HepG2 (cell line): Measurements from ENCODE around the gene RAB36. TPM values are rescaled to one million over a fixed set of nuclear protein-coding genes. Genes with fewer than 3 reads are reported as not detected.
A peak's percentile ranks its signal among the peaks of the same experiment; 100 is the strongest.

Source experiments
- IRF2 ChIP-seq: IDR thresholded peaks from 2 replicates; pipeline ENCODE4 v1.6.1; 2018; ENCODE audit warnings: missing genetic modification reagents, missing compliant biosample characterization
- KLF11 ChIP-seq: IDR thresholded peaks from 2 replicates; pipeline ENCODE4 v1.6.1; 2016; ENCODE audit warnings: missing compliant biosample characterization
- MAX ChIP-seq: IDR thresholded peaks from 2 replicates; pipeline ENCODE4 v1.6.1; 2012; ENCODE audit warnings: inconsistent platforms
- MLX ChIP-seq: IDR thresholded peaks from 2 replicates; pipeline ENCODE4 v1.6.1; 2016
- MYC ChIP-seq: sonication (generic); formaldehyde crosslinking; IDR thresholded peaks from 2 replicates; pipeline ENCODE4 v1.9.0; 2021; ENCODE audit warnings: missing genetic modification reagents, borderline replicate concordance
- NFE2 ChIP-seq: sonication (generic); formaldehyde crosslinking; IDR thresholded peaks from 2 replicates; pipeline ENCODE4 v1.4.0; 2020; ENCODE audit warnings: missing genetic modification reagents
- NFRKB ChIP-seq: fragments of 450-650 bp; IDR thresholded peaks from 2 replicates; pipeline ENCODE4 v1.6.1; 2017
- PHF5A ChIP-seq: IDR thresholded peaks from one replicate; pipeline ENCODE4 v1.6.1; 2018; ENCODE audit warnings: low read depth, missing genetic modification reagents; ENCODE audit not compliant: unreplicated experiment
- PTBP1 ChIP-seq: fragments of 200-400 bp; formaldehyde crosslinking; IDR thresholded peaks from 2 replicates; pipeline ENCODE4 v1.6.1; 2018; ENCODE audit warnings: low read length, low read depth; ENCODE audit not compliant: poor library complexity, severe bottlenecking
- RBFOX2 ChIP-seq: fragments of 200-400 bp; formaldehyde crosslinking; IDR thresholded peaks from 2 replicates; pipeline ENCODE4 v1.6.1; 2017; ENCODE audit warnings: low read depth, mild to moderate bottlenecking, low read length
- ZNF20 ChIP-seq: sonication (generic); formaldehyde crosslinking; IDR thresholded peaks from 2 replicates; pipeline ENCODE4 v1.4.0; 2020; ENCODE audit warnings: mild to moderate bottlenecking, moderate library complexity, missing genetic modification reagents
- ZNF446 ChIP-seq: sonication (generic); formaldehyde crosslinking; IDR thresholded peaks from 2 replicates; pipeline ENCODE4 v1.5.0; 2020; ENCODE audit warnings: mild to moderate bottlenecking, missing genetic modification reagents
- ZNF496 ChIP-seq: sonication (generic); formaldehyde crosslinking; IDR thresholded peaks from 2 replicates; pipeline ENCODE4 v1.8.1; 2023; ENCODE audit warnings: mild to moderate bottlenecking, moderate library complexity, missing genetic modification reagents; ENCODE audit not compliant: insufficient replicate concordance
- ZNF546 ChIP-seq: sonication (generic); formaldehyde crosslinking; conservative IDR thresholded peaks from 2 replicates; pipeline ENCODE4 v1.8.1; 2023; ENCODE audit warnings: mild to moderate bottlenecking, missing genetic modification reagents
- ZNF777 ChIP-seq: sonication (generic); formaldehyde crosslinking; IDR thresholded peaks from 2 replicates; pipeline ENCODE4 v1.4.0; 2020; ENCODE audit warnings: missing genetic modification reagents
- ZZZ3 ChIP-seq: sonication (generic); formaldehyde crosslinking; IDR thresholded peaks from 2 replicates; pipeline ENCODE4 v1.4.0; 2020; ENCODE audit warnings: missing genetic modification reagents, mild to moderate bottlenecking, borderline replicate concordance
- polyA plus RNA-seq, 8 experiments: library from polyadenylated mRNA; depleted of rRNA in 3 of 8; stranded (reverse) in 7 of 8; unstranded in 1 of 8; fragments of >200 nt; fragmentation: Illumina TruSeq in 4 of 8; extraction: Trizol in 4 of 8; gene quantifications; 2 replicates each; pipeline versions ENCODE4 v1.2.1 to v1.2.3, GENCODE V29; 2011 to 2016; ENCODE audit warnings: low read depth in 4 of 8, missing spikeins in 1 of 8, mixed read lengths in 1 of 8; ENCODE audit not compliant: insufficient read depth in 1 of 8
- total RNA-seq, 5 experiments: library from RNA; depleted of rRNA; stranded (reverse); fragments of >200 nt; fragmentation: Illumina TruSeq; extraction: Trizol; gene quantifications; 2 replicates each; pipeline ENCODE4 v1.2.3, GENCODE V29; 2016; ENCODE audit warnings: low read depth in 1 of 5
- TF ChIP-seq, protein P1 (sequence below): sonication (generic); formaldehyde crosslinking; conservative IDR thresholded peaks from 2 replicates; pipeline ENCODE4 v1.8.0; 2022; ENCODE audit warnings: low read depth, missing genetic modification reagents
- TF ChIP-seq, protein P2 (sequence below): sonication (generic); formaldehyde crosslinking; IDR thresholded peaks from 2 replicates; pipeline ENCODE4 v1.5.1; 2020; ENCODE audit warnings: missing genetic modification reagents, mild to moderate bottlenecking, borderline replicate concordance
- TF ChIP-seq, protein P3 (sequence below): sonication (generic); formaldehyde crosslinking; IDR thresholded peaks from 2 replicates; pipeline ENCODE4 v1.4.0; 2020; ENCODE audit warnings: missing genetic modification reagents

Gene RAB36
- total and polyA plus RNA-seq, 2 of the 13 experiments (the other 11 are each of a cell fraction or from before 2014, with no cell fraction given): 0.24 to 0.86 TPM

GRCh38 chr22:23180893-23181720, 35.8 kb downstream of the RAB36 start (continued):
- no peak for TF ChIP-seq ZNF496 (CRISPR knock-in tag)
- TF ChIP-seq ZZZ3 (CRISPR knock-in tag): no peak
- TF ChIP-seq, protein P1, sequence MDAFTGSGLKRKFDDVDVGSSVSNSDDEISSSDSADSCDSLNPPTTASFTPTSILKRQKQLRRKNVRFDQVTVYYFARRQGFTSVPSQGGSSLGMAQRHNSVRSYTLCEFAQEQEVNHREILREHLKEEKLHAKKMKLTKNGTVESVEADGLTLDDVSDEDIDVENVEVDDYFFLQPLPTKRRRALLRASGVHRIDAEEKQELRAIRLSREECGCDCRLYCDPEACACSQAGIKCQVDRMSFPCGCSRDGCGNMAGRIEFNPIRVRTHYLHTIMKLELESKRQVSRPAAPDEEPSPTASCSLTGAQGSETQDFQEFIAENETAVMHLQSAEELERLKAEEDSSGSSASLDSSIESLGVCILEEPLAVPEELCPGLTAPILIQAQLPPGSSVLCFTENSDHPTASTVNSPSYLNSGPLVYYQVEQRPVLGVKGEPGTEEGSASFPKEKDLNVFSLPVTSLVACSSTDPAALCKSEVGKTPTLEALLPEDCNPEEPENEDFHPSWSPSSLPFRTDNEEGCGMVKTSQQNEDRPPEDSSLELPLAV (CRISPR knock-in tag): no peak
- TF ChIP-seq MAX: peak; percentile 65
- TF ChIP-seq NFE2: no peak
- no peak for TF ChIP-seq ZNF546
- TF ChIP-seq, protein P2, sequence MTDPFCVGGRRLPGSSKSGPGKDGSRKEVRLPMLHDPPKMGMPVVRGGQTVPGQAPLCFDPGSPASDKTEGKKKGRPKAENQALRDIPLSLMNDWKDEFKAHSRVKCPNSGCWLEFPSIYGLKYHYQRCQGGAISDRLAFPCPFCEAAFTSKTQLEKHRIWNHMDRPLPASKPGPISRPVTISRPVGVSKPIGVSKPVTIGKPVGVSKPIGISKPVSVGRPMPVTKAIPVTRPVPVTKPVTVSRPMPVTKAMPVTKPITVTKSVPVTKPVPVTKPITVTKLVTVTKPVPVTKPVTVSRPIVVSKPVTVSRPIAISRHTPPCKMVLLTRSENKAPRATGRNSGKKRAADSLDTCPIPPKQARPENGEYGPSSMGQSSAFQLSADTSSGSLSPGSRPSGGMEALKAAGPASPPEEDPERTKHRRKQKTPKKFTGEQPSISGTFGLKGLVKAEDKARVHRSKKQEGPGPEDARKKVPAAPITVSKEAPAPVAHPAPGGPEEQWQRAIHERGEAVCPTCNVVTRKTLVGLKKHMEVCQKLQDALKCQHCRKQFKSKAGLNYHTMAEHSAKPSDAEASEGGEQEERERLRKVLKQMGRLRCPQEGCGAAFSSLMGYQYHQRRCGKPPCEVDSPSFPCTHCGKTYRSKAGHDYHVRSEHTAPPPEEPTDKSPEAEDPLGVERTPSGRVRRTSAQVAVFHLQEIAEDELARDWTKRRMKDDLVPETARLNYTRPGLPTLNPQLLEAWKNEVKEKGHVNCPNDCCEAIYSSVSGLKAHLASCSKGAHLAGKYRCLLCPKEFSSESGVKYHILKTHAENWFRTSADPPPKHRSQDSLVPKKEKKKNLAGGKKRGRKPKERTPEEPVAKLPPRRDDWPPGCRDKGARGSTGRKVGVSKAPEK (CRISPR knock-in tag): no peak
- TF ChIP-seq PTBP1: no peak
- no peak for TF ChIP-seq PHF5A (CRISPR knock-in tag)
- peak; percentile 6; the same call in 1 of the 2 replicates for TF ChIP-seq IRF2
- no peak for TF ChIP-seq MLX (CRISPR knock-in tag)
- TF ChIP-seq KLF11 (CRISPR knock-in tag): no peak
- TF ChIP-seq ZNF20 (CRISPR knock-in tag): no peak
- TF ChIP-seq ZNF777 (CRISPR knock-in tag): peak; percentile 94
- TF ChIP-seq NFRKB: no peak
- 0 out of 2 replicates have a peak, but pooled peaks have one; percentile 33 for TF ChIP-seq RBFOX2
- no peak for TF ChIP-seq ZNF446
- TF ChIP-seq MYC (CRISPR knock-in tag): no peak; the same call in 1 of the 2 replicates
- TF ChIP-seq, protein P3, sequence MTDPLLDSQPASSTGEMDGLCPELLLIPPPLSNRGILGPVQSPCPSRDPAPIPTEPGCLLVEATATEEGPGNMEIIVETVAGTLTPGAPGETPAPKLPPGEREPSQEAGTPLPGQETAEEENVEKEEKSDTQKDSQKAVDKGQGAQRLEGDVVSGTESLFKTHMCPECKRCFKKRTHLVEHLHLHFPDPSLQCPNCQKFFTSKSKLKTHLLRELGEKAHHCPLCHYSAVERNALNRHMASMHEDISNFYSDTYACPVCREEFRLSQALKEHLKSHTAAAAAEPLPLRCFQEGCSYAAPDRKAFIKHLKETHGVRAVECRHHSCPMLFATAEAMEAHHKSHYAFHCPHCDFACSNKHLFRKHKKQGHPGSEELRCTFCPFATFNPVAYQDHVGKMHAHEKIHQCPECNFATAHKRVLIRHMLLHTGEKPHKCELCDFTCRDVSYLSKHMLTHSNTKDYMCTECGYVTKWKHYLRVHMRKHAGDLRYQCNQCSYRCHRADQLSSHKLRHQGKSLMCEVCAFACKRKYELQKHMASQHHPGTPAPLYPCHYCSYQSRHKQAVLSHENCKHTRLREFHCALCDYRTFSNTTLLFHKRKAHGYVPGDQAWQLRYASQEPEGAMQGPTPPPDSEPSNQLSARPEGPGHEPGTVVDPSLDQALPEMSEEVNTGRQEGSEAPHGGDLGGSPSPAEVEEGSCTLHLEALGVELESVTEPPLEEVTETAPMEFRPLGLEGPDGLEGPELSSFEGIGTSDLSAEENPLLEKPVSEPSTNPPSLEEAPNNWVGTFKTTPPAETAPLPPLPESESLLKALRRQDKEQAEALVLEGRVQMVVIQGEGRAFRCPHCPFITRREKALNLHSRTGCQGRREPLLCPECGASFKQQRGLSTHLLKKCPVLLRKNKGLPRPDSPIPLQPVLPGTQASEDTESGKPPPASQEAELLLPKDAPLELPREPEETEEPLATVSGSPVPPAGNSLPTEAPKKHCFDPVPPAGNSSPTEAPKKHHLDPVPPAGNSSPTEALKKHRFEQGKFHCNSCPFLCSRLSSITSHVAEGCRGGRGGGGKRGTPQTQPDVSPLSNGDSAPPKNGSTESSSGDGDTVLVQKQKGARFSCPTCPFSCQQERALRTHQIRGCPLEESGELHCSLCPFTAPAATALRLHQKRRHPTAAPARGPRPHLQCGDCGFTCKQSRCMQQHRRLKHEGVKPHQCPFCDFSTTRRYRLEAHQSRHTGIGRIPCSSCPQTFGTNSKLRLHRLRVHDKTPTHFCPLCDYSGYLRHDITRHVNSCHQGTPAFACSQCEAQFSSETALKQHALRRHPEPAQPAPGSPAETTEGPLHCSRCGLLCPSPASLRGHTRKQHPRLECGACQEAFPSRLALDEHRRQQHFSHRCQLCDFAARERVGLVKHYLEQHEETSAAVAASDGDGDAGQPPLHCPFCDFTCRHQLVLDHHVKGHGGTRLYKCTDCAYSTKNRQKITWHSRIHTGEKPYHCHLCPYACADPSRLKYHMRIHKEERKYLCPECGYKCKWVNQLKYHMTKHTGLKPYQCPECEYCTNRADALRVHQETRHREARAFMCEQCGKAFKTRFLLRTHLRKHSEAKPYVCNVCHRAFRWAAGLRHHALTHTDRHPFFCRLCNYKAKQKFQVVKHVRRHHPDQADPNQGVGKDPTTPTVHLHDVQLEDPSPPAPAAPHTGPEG (CRISPR knock-in tag): no peak; the same call in 1 of the 2 replicates
